Activated CD4-positive, CD25-positive, alpha-beta regulatory T cell treated with anti-CD3 and anti-CD28 coated beads, Interleukin-2, amount 50 U/mL, for 16 hours (primary cell): ENCODE data around the gene PSMB7.
"Not testable (repeated sequence)": the region's sequence is repeated elsewhere in the genome, so short reads cannot be mapped to it uniquely, and the experiment has no call there.

ENCODE experiments used
- DNase-seq: peaks from one replicate; pipeline ENCODE4 v3.0.0-alpha.2; 2020; ENCODE audit warnings: low read depth, low spot score

The PSMB7 gene

DNA sequence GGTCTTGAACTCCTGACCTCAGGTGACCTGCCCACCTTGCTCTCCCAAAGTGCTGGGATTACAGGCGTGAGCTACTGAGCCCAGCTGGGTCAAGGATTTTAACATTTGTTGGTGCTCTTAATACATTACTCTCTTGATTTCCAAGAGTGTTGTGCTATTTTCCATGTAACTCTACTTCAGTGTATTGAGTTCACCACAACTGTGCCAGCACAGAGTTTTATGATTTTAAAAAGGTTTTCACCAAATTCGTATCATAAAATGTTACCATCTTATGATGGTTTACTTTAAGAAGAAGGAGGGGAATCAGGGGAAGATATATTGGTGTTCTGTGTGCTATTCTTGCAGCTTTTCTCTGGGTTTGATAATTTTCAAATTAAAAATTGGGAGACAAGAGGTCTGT is 28.4 kb upstream of the PSMB7 start:
- DNase-seq = no peak

DNA sequence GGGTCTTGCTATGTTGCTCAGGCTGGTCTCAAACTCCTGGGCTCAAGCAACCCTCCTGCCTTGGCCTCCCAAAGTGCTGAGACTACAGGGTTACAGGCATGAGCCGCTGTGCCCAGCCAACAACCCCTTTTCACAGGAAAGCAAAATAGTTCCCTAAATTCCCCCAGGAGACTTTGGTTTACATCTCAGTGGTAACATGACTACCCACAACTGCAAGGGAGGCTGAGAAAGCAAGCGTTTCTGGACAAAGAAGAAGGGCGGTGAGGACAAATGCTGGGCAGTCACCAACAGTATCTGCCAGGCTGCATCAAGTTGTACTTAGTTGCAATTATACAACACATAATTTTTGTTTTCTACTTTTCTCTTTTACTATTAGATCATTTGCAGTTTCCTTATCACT is 27.6 kb upstream of the PSMB7 start:
- DNase-seq = no peak

DNA sequence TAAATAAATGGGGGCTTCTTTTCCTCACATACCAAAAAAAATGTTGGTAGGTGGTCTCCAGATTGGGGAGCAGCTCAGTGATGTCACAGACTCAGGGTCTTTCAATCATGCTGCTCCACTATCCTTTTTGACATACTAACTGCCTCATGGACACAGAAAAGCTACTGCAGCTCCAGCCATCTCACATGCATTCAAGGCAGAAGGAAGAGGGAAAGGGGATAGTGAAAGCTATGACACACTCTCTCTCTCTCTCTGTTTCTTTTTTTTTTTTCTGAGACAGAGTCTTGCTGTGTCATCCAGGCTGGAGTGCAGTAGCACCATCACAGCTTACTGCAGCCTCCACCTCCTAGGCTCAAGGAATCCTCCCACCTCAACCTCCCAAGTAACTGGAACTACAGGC is 27.1 kb upstream of the PSMB7 start:
- DNase-seq = no peak

DNA sequence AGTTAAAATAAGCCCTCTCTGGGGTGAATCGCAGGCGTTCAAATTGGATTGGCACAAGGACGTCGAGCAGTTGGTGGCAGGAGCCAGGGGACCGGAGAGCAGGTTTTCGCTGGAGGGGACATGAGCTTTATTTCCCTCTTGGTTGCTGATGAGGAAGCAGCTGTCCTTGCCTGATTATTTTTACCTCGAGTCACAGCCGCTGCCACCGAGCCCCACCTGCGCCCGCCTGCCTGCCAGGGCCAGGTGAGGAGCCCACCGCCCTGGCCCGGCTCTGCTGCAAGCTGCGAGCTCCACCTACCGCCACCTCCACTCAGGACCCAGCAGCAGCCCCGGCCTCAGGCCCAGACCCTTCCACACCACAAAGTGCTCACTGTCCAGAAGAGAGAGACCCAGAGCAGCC is 26.0 kb upstream of the PSMB7 start:
- no peak for DNase-seq

DNA sequence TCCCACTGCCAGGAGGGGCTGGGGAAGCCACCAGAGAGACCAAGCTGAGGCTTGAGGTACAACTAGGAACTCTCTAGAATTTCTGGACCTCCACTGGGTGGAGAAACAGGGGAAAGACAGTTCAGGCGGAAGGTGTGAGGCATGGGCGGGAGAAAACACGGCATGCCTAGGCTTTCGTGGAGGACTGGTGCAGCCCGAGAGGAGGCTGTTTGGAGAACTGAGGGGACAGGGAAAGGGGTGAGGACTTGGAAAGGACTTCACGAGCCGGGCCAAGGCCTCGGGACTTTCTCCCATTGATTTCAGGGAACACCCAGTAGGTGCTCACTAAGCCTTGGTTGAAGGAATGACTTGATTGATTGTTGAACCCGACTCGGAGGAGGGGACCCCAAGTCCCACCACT is 25.5 kb upstream of the PSMB7 start:
- DNase-seq = no peak

DNA sequence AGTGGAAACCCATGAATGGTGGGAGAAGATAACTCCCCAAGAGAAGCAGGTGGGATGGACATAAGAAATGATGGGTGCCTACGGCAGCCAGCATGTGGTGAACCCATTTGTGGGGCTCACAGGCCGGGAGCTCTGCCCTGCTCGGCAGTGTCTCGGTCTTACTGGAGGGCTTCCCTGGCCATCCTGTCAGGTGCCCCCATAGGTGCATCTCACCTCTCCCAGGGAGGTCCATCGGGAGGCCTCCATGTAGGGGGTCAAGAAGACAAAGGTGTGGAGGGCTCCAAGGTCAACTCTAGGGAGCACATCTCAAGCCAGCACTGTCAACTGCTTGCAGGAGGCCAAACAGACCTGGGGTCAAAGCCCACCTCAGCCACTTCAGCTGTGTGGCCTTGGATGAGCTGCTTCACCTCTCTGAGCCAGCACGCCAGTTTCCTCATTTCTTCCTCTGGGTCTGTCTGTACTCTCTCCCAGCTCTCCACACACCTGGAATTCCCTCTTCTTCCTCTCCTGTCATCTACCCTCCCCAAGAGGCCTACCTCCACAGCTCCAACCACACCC is 24.5 kb upstream of the PSMB7 start:
- DNase-seq = no peak

DNA sequence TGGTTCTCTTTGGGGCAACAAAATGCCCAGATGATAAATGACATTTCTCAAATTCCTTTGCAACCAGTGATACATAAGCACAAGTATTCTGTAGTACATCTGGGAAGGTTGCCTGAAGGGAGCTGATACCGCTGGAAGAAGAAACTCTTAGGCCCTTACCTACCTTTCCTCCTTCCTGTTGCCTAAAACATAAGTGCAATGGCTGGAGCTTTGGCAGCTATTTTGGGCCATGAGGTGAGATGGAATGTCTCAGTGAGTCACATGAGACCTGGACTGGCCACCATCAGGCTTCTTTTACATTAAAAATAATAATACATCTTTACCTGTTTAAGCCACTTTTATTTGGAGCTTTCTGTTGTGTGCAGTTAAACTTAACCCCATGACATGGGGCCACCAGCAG is 23.8 kb upstream of the PSMB7 start:
- no peak for DNase-seq

DNA sequence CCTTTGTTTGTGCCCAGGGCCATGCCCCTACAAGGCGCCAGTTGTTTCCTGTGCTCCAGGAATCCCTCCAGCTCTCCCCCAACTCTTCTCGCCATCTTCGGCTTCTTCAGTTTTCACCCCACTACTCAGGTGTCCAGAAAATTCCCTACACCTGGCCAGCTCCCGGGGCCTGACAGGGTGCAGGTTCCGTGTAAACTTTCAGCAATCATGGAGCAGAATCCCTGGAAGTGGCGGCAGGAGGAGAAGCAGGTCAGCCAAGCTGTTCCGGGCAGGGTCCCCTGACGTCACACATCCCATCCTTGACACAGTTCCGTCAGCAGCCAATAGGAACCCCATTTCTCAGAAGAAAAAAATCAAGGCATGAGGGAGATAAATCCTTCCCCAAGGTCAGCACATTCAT is 22.8 kb upstream of the PSMB7 start:
- no peak for DNase-seq

DNA sequence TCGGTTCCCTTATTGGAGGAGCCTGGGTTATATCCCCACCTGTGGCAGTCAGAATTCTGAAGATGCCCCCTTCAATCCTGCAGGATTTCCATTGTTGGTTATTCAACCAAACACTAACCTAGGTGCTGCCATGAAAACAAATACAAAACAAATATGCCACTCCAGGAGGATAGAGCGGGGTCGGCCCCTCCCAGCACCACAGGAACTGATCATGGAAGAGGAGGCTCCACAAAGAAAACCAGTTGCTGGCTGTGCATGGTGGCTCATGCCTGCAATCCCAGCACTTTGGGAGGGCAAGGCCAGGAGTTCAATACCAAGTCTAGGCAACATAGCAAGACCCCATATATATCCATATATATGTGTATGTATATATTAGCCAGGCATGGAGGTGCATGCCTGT is 21.8 kb upstream of the PSMB7 start:
- no peak for DNase-seq

DNA sequence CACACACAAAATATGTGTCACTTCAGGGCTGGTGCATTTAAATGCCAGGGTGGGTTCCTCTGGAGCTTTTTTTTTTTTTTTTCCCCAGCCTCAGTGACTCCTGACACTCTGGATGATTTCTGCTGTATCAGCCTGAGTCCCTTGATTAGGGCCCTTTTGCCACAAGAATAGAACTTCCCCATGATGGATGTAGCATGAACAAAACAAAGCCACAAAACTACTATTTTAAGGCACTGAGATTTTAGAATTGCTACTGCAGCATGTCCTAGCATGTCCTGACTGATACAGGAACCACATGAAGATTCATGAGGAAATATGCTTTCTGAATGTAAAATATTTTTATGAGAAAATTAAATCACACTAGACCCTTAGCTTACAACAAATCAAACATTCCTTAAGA is 21.1 kb upstream of the PSMB7 start:
- DNase-seq = no peak

DNA sequence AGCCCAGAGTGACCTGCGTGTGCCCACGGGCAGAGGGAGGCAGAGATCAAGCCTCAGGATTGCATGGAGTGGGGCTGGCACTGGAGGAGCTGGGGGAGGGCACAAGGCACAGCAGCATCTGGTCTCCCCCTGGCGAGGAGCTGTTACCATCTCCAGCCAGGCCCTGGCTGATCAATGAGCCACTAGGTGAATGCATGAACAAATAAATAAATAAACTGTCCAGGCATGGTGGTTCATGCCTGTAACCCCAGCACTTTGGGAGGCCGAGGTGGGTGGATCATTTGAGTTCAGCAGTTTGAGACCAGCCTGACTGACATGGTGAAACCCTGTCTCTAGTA is 14.3 kb upstream of the PSMB7 start:
- DNase-seq = no peak

DNA sequence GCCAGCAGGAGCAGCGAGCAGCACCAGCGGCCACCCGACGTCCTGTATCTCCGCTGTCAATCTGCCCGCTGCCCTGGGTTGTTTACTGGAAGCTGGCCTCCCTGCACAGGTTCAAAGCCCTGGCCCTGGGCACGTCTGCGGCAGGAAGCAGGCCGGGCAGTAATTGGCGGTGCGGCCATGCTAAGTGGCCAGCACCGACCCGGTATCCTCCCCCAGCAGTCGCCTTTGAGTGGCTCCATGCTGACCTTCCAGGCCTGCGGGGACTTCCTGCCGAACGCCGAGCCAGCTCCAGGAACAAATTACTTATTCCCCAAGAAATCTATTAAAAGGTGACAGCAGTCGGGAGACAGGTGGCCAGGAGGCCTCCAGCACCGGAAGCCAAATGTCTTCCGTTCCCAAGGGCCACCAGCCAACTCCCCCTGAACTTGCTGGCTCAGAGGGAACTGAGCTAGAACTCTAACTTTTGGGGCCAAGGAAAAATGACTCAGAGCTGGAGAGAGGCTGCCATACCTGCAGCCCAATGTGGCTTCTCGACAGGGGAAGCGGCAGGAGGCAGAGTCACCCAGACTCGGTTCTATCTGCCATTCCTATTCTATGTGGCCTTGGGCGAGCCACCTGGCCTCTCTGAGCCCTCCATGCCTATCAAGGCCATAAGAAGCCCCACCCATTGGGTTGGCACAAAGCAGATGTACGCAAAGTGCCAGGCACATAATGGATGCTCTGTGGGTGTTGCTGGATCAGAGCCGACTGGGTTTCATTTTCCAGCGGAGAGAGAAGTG is 13.7 kb upstream of the PSMB7 start:
- no peak for DNase-seq

DNA sequence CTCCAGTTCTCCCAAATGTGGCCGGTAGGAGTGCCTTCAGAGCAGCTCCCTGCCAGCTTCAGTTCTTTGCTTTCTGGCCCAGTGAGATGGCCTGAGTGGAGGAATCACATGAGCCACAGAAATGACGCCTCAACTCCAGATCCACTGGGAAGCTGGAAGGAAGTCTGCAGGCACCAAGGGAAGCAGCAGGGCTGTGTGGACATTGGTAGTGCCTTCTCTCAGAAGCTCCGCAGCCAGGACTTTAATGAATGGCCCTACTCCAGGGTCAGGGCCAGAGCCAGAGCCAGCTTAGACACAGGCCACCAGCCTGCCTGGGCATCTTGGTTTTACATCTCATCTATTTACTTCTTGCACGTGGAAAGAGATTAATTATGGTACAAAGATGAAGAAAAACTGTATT is 12.0 kb upstream of the PSMB7 start:
- DNase-seq = no peak

DNA sequence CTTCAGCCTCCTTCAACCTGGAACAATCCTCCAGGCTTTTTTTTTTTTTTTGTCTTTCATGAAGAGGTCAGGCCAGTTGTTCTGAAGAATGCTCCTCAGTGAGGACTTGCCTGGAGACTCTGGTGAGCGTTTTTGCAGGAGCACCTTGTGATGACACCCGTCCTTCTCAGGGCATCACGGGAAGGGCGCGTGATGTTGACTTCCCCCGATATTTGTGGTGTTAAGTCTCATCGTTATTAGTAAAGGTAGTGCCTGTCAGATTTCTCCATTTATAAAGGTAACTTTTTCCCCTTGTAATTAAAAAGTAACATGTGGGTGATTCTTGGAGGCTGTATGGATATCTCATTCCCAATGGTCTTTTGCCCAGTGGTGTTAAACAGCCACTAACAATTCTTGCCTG is 11.1 kb upstream of the PSMB7 start:
- no peak for DNase-seq

DNA sequence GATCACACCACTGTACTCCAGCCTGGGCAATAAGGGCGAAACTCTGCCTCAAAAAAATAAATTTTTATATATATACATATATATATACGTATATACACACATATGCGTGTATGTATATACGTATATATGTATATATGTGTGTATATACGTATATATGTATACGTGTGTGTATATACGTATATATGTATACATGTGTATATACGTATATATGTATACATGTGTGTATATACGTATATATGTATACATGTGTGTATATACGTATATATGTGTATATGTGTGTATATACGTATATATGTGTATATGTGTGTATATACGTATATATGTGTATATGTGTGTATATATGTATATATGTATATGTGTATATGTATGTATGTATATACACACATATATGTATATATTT is 10.5 kb upstream of the PSMB7 start:
- DNase-seq = not testable (repeated sequence)

DNA sequence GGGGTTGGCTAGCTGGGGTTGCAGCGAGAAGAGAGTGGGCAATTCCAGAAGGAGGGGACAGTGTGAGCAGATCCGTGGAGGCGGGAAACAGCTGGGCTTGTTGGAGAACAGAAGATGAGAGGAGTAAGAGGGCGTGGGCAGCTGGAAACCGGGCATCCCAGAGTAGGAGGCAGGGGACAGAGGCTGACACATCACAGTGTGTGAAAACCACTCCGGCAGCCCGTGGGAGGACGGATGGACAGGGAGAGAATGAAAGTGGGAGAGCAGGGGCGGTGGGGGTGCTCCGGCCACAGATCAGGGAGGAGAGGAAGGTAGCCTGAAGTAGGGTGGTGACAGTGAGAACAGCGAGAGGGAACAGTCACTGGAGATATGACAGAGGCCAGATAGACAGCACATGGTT is 8.3 kb upstream of the PSMB7 start:
- no peak for DNase-seq

DNA sequence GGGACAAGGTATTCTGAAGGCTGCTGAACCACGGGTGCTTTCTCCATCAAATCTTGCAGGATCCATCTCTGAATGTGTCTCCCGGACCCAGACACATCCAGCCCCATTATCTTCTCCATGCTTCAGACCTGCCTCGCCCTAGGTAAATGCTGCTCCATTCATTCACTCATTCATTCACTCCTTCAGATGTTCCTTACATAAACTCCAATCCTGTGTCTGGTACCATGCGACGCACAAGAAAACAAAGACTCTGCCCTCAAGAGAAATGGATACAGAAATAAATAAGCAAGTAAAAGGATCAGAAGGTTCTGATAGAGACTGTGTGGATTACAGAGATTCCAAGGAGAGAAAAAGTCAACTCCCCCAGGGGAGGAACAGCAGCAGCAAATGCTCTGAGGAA is 7.9 kb upstream of the PSMB7 start:
- DNase-seq = no peak

DNA sequence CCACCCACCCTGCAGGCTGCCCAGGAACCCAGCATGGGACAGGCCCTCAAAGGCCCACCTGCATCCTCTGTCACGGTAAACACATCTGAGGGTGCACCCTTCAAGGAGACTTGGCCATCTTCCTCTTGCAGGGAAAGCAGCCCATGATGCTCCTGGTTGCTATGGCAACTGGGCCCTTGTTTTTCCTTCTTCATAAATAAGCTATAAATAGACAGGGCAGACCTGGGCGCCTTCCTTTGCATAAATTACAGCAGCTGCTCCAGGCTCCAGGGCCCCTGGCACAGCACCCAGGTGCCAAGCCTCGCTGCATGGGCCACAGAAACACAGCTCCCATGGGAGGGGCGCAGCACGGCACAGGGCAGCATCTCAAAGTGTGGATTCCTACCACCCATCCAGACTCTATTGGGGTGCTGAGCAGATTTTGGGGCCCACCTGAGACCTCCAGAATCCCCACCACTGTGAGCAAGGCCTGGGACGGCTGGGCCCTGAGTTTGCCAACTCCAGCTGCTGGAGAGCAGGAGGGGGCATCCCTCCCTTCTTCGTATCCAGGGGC is 5.8 kb upstream of the PSMB7 start:
- no peak for DNase-seq

DNA sequence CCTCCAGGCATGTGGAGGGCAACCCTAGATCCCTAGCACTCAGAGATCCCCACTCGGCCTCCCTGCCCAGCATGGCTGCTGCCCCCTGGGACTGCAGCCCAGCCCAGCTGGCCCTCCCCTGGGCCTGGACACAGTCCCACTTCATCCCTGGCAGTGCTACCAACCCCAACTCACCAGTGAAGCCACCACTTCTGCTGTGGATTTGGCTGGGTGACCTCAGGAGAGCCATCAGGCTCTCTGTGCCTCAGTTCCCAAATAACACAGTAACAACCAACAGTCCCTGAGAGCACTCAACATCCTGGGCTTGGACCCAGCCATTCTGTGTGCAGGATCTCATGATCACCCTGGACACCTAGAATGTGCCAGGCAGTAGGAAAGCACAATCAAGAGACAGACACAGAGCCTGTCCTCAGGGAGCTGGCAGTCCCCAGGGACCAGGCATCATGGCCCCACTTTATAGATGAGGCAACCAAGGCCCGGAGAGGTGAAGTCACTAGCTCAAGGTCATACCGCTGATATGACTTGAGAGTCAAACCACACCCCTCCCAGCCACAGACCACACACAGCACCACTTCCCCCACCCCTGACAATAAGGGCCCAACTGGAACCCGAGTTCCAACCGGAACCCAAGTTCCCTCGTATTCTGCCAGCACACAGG is 4.7 kb upstream of the PSMB7 start:
- no peak for DNase-seq

DNA sequence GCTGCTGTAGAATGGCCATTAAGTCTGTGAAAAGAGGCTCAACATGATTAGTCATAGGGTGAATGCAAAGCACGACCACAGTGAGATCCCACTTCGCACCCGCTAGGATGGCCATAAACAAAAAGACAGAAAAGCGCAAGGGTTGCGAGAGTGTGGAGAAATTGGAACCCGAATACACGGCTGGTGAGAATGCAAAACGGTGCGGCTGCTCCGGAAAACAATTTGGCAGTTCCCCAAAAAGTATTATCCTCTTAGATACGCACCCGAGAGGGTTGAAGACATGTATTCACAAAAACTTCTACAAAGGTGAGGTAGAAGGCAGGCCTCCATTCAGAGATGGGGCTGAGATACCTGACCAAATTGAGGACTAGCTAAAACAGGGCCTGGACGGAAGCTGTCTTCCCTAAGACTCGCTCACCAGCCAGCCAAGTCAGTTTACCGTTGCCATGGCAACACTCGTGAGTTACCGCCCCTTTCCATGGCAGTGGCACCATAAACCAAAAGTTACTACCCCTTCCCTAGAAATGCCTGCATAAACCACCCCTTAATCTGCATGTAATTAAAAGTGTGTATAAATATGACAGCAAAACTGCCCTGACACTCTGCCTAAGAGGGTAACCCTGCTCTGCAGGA is 726 bp upstream of the PSMB7 start:
- no peak for DNase-seq

DNA sequence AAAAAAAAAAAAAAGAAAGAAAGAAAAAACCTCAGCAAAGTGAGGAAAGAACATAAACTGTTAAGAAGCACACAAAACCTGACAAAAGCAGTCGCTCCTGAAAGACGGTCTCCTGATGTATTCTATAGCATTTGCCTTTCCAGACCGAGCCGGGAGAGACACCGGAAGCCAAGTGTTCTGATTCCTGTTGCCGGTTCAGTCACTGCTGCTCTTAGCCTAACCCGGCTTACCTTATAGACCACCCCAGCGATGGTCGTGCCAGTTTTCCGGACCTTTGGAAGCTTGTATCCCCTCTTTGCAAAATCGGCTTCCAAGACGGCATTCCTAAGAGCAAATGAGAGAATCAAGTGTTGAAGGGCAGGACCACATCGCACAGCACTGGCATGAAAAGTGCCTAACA is 630 bp downstream of the PSMB7 start:
- DNase-seq = no peak

DNA sequence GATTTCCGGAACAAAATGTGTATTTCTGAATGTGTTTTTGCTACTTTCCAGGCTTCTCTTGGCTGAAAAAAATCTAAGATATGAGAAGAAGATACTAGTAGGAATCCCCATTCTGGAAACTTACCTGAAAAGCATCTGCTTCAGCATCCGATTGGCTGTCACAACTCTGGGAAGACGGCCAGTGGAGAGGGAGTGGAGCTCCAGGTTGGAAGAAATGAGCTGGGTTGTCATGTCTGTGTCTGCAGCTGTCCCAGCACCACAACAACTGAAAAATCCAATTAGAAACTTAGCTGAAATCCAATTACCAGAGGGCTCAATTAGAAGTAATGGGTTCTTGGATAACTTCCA is 3.0 kb downstream of the PSMB7 start:
- no peak for DNase-seq
